ENCODE measurements around the gene VPS16. TPM values are rescaled to one million over a fixed set of nuclear protein-coding genes. Genes with fewer than 3 reads are reported as not detected.

Gene VPS16
- total and polyA plus RNA-seq, 2 of the 8 experiments (the other 6 are each of a cell fraction or from before 2014, with no cell fraction given) = 23.8 to 25.9 TPM

DNA sequence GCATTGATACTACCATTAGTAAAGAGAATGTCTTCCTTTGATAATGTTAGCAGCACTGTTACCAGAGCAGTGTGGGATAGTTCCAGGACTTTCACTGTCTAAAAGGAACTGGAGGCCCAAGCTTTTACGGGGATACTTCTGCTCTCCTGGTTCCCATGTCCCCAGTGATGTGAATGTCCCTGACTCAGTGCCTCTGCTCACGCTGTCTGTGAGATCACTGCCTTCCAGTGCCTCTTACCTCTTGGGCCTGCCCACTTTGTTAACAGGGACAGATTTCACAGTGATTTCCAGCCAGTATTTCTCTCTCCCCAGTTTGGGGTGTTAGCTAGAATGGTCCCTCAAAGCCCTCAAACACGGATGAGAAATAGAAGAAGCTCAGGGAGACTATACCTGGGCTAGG, 47.2 kb downstream of the VPS16 start:
- peaks cover 3 to 5% of the 10 kb centered on the region in 2 experiments for H4K20me1 ChIP-seq (replicated peaks in 1 of 2; ENCODE audit: control insufficient read depth in 1 of 2, insufficient read depth in 2 of 2, low read length in 2 of 2)
- H3K4me1 ChIP-seq (replicated peaks in 1 of 4; ENCODE audit: control insufficient read depth in 3 of 4, insufficient read depth in 4 of 4, low read length in 3 of 4) = no peaks in the 10 kb centered on the region
- H3K56ac ChIP-seq (replicated peaks; ENCODE audit: insufficient read length, low read depth, low read length) = no peak overlapping the region
- no peak overlapping the region for H2BK5ac ChIP-seq (ENCODE audit: low read depth, low read length)
- H3K36me3 ChIP-seq (ENCODE audit: control insufficient read depth in 2 of 4, insufficient read depth in 4 of 4, low read length in 3 of 4) = no peaks in the 10 kb centered on the region
- POLR2A ChIA-PET (ENCODE audit: partially characterized antibody) = interaction anchor here (1.1 to 2.4 kb wide), 2 partner anchors 10 to 14 kb away, joined by 3 to 6 read pairs; no protein-coding TSS in a partner anchor
- H2BK20ac ChIP-seq (ENCODE audit: low read length) = no peak overlapping the region
- no peak overlapping the region for H3K4ac ChIP-seq (replicated peaks; ENCODE audit: insufficient read length, low read depth, low read length)
- no peak overlapping the region for H2AFZ ChIP-seq (ENCODE audit: low read length)
- H4K91ac ChIP-seq (replicated peaks; ENCODE audit: insufficient read length, low read length) = no peak overlapping the region
- WGBS, 2 experiments (ENCODE audit: extremely low coverage in 1 of 2, insufficient coverage in 1 of 2, insufficient read length in 1 of 2, insufficient replicate concordance in 2 of 2, low coverage in 1 of 2, low lambda C conversion rate in 2 of 2, missing lambda C conversion rate in 1 of 2) = 92% methylated on average over 3 of the region's 3 CpGs; no CpG with 5 or more reads in 1 of the 2 experiments
- H4K8ac ChIP-seq (ENCODE audit: extremely low read depth, insufficient read depth, low read length) = no peak overlapping the region
- no peaks in the 10 kb centered on the region for H3K27me3 ChIP-seq (replicated peaks in 1 of 4; ENCODE audit: control insufficient read depth in 3 of 4, extremely low read depth in 1 of 4, insufficient read depth in 3 of 4, low read length in 3 of 4)
- CTCF ChIA-PET (ENCODE audit: partially characterized antibody) = interaction anchor here (0.7 to 1.5 kb wide), 2 partner anchors 22 to 182 kb away, joined by 3 to 10 read pairs; no protein-coding TSS in a partner anchor
- FAIRE-seq (no peak), DNase-seq (ENCODE audit: low read depth in 1 of 2, low spot score in 2 of 2) (no peak)
- H3K9me3 ChIP-seq (ENCODE audit: insufficient read depth in 2 of 2, low read depth in 1 of 2, low read length in 1 of 2) = no peaks in the 10 kb centered on the region
- H2BK15ac ChIP-seq (ENCODE audit: low read length) = no peak overlapping the region
- peaks cover 2% of the 10 kb centered on the region; the same call in 1 of the 2 replicates for H3K23me2 ChIP-seq (ENCODE audit: low read depth, low read length)
- H3K23ac ChIP-seq (ENCODE audit: insufficient read length) = no peak overlapping the region
- no peak overlapping the region for H3K4me3 ChIP-seq (ENCODE audit: extremely low read depth in 1 of 4, insufficient read depth in 2 of 4, low read depth in 3 of 4, low read length in 4 of 4)
- H2BK120ac ChIP-seq (replicated peaks; ENCODE audit: low read depth, low read length) = no peak overlapping the region
- H3K79me1 ChIP-seq (ENCODE audit: low read depth, low read length) = peaks cover 7% of the 10 kb centered on the region
- peaks cover 5 to 80% of the 10 kb centered on the region in 2 experiments; a peak in 3 of 4 replicates for H3K79me2 ChIP-seq (ENCODE audit: control insufficient read depth in 1 of 2, insufficient read depth in 2 of 2, low read length in 2 of 2)
- no peak overlapping the region for H3K27ac ChIP-seq (ENCODE audit: low read depth, low read length)
- no peak overlapping the region for H3K14ac ChIP-seq (ENCODE audit: insufficient read length)
- H2BK12ac ChIP-seq (ENCODE audit: low read depth, low read length) = no peak overlapping the region
- H3K18ac ChIP-seq (ENCODE audit: extremely low read depth, low read length) = no peak overlapping the region
- no peak overlapping the region for H2AK5ac ChIP-seq (ENCODE audit: low read depth, low read length)
- H4K5ac ChIP-seq (ENCODE audit: insufficient read length, low read depth, low read length) = no peak overlapping the region
- no peak overlapping the region for H3K9ac ChIP-seq (replicated peaks in 1 of 4; ENCODE audit: extremely low read depth in 1 of 4, low read depth in 3 of 4, low read length in 3 of 4)
- no peak overlapping the region for H3K4me2 ChIP-seq (ENCODE audit: insufficient read depth in 1 of 2, low read depth in 2 of 2, low read length in 2 of 2)
- TF ChIP-seq HDAC2 (IDR thresholded peaks at IDR 0.05; ENCODE audit: borderline replicate concordance in 1 of 2, low read depth in 2 of 2, low read length in 2 of 2) (no peak), MAFK (IDR thresholded peaks at IDR 0.05; ENCODE audit: low read depth, low read length) (no peak), CEBPB (IDR thresholded peaks at IDR 0.05; ENCODE audit: low read depth, low read length) (no peak), CTBP2 (IDR thresholded peaks at IDR 0.05; ENCODE audit: borderline replicate concordance, insufficient read depth, insufficient read length, low read length) (no peak), SIN3A (conservative IDR thresholded peaks at IDR 0.05 in 1 of 2, IDR thresholded peaks at IDR 0.05 in 1 of 2; ENCODE audit: low read depth in 1 of 2, low read length in 2 of 2) (no peak), CBX5 (IDR thresholded peaks at IDR 0.05; ENCODE audit: low read depth, low read length) (no peak), TAF7 (optimal IDR thresholded peaks at IDR 0.05; ENCODE audit: borderline replicate concordance, low read depth, low read length) (no peak), E2F6 (IDR thresholded peaks at IDR 0.05) (no peak), GABPA (IDR thresholded peaks at IDR 0.05; ENCODE audit: borderline replicate concordance, insufficient read depth, low read length) (no peak), EZH2 (IDR thresholded peaks at IDR 0.05; ENCODE audit: low read depth, low read length, severe bottlenecking) (no peak), NRF1 (IDR thresholded peaks at IDR 0.05; ENCODE audit: low read depth, low read length) (no peak), RNF2 (IDR thresholded peaks at IDR 0.05; ENCODE audit: borderline replicate concordance, low read depth, low read length, missing control alignments, poor library complexity, severe bottlenecking) (no peak)
